ENCODE data around the gene RALBP1. TPM values are rescaled to one million over a fixed set of nuclear protein-coding genes. Genes with fewer than 3 reads are reported as not detected.
"Not testable (repeated sequence)": the region's sequence is repeated elsewhere in the genome, so short reads cannot be mapped to it uniquely, and the experiment has no call there.

The RALBP1 gene
- total RNA-seq, 2 donors from 2014 or later, result 58.2 to 64.8 TPM

- no peak for DNase-seq (ENCODE audit: low spot score)
- Histone ChIP-seq H3K4me1 (replicated peaks) (no peaks in the 10 kb centered on the region), H3K36me3 (no peaks in the 10 kb centered on the region), H3K27me3 (replicated peaks; ENCODE audit: insufficient read depth) (no peaks in the 10 kb centered on the region), H3K4me3 (no peak overlapping the region), H3K9me3 (no peaks in the 10 kb centered on the region), H3K27ac (no peak overlapping the region)
- 51% methylated on average over 3 of the region's 3 CpGs for WGBS
- intact Hi-C loops (cut with DNase I), result no loop called here
- TF ChIP-seq POLR2AphosphoS5 (IDR thresholded peaks at IDR 0.05) (no peak), POLR2A (IDR thresholded peaks at IDR 0.05) (no peak), CTCF (IDR thresholded peaks at IDR 0.05) (no peak)
Measured at GRCh38 chr18:9429662-9429993, 45.7 kb upstream of the RALBP1 start.

GRCh38 chr18:9430315-9430714 is 45.0 kb upstream of the RALBP1 start:
- H3K9me3 ChIP-seq; H3K27ac ChIP-seq; H3K27me3 ChIP-seq (replicated peaks; ENCODE audit: insufficient read depth); intact Hi-C loops (cut with DNase I); H3K4me1 ChIP-seq (replicated peaks); H3K36me3 ChIP-seq; DNase-seq (ENCODE audit: low spot score); H3K4me3 ChIP-seq: not testable (repeated sequence)
- WGBS, result 96% methylated on average over 22 of the region's 22 CpGs

- TF ChIP-seq CTCF (IDR thresholded peaks at IDR 0.05) (no peak), POLR2AphosphoS5 (IDR thresholded peaks at IDR 0.05) (no peak)
- DNase-seq (ENCODE audit: low spot score), result no peak
- intact Hi-C loops (cut with DNase I), result no loop called here
- 91% methylated on average over 6 of the region's 6 CpGs for WGBS
- H3K4me1 ChIP-seq (replicated peaks), result no peaks in the 10 kb centered on the region
- no peaks in the 10 kb centered on the region for H3K9me3 ChIP-seq
- H3K27me3 ChIP-seq (replicated peaks; ENCODE audit: insufficient read depth), result no peaks in the 10 kb centered on the region
- no peak overlapping the region for H3K4me3 ChIP-seq
- H3K27ac ChIP-seq, result no peak overlapping the region
- no peaks in the 10 kb centered on the region for H3K36me3 ChIP-seq
Measured at GRCh38 chr18:9431296-9431695, 44.0 kb upstream of the RALBP1 start.

- H3K27me3 ChIP-seq (replicated peaks; ENCODE audit: insufficient read depth); H3K27ac ChIP-seq; DNase-seq (ENCODE audit: low spot score); H3K4me1 ChIP-seq (replicated peaks); H3K36me3 ChIP-seq; H3K9me3 ChIP-seq; H3K4me3 ChIP-seq; intact Hi-C loops (cut with DNase I): not testable (repeated sequence)
- 94% methylated on average over 10 of the region's 10 CpGs for WGBS
Measured at GRCh38 chr18:9433122-9433521, 42.2 kb upstream of the RALBP1 start.

GRCh38 chr18:9433671-9434121 is 41.6 kb upstream of the RALBP1 start:
- no peak overlapping the region for H3K4me3 ChIP-seq

More at GRCh38 chr18:9433671-9434121, 41.6 kb upstream of the RALBP1 start:
- no peaks in the 10 kb centered on the region for H3K4me1 ChIP-seq (replicated peaks)
- no peaks in the 10 kb centered on the region for H3K9me3 ChIP-seq
- H3K27ac ChIP-seq, result no peak overlapping the region
- WGBS, result 18% methylated on average over 10 of the region's 10 CpGs
- H3K27me3 ChIP-seq (replicated peaks; ENCODE audit: insufficient read depth), result no peaks in the 10 kb centered on the region
- DNase-seq (ENCODE audit: low spot score), result no peak
- H3K36me3 ChIP-seq, result no peaks in the 10 kb centered on the region
- intact Hi-C loops (cut with DNase I), result no loop called here
- TF ChIP-seq POLR2A (IDR thresholded peaks at IDR 0.05), result no peak
- TF ChIP-seq POLR2AphosphoS5 (IDR thresholded peaks at IDR 0.05), result no peak
- TF ChIP-seq CTCF (IDR thresholded peaks at IDR 0.05), result no peak
